T follicular helper cell (primary cell): ENCODE results near the gene NF2.
A peak's percentile ranks its signal among the peaks of the same experiment; 100 is the strongest.

Experiments used
- DNase-seq: peaks from one replicate; pipeline ENCODE4 v3.0.0-alpha.2; 2020; ENCODE audit warnings: low read depth

NF2 gene

DNA sequence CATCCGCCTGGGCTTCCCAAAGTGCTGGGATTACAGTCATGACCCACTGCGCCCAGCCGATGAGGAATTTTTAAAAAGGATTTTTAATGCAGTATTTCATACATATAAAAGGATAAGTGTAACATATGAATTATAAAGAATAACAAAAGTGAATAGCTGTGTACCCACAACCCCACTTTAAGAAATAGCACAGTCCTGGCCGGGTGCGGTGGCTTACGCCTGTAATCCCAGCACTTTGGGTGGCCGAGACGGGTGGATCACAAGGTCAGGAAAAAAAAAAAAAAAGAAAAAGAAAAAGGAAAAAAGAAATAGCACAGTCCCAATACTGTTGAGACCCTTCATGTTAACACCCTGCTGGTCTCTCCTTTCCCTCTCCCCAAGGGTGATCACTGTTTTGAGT is 62.1 kb downstream of the NF2 start:
- no peak for DNase-seq

DNA sequence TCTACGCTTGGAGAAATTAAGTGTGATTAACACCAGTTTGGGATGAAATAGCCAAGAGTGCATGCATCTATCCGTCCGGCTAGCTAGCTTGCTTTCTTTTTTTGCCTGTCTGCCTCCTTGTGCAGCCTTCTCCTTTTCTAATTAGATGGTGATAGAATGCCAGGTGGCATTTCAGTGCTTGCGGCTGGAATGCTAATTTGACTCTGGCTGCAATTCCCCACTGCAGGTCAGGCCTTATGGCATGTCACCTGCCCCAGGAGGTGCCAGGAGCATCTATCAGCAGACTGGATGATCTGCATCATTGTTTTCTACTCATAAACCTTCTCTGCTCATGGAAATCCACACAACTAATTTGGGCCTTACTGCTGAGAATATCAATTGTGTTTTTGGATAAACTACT is 65.2 kb downstream of the NF2 start:
- DNase-seq = no peak

- no peak for DNase-seq
Measured at GRCh38 chr22:29670626-29671025, 67.2 kb downstream of the NF2 start.

- no peak for DNase-seq
Measured at GRCh38 chr22:29673361-29674066, 70.1 kb downstream of the NF2 start.

- no peak for DNase-seq
Measured at GRCh38 chr22:29674121-29674520, 70.7 kb downstream of the NF2 start.

DNA sequence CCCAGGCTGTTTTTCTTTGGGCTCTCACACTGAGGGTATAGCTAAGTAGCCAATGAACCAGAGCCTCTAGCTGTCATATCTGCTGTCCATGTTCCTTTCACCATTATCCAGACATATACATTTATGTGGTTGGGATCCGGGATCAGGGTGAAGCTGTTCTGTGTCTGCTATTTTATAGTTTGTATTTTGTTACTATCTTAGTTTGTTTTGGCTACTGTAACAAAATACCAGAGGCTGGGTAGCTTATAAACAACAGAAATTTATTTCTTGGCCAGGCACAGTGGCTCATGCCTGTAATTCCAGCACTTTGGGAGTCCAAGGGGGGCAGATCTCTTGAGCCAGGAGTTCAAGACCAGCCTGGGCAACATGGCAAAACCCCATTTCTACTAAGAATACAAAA is 75.9 kb downstream of the NF2 start:
- DNase-seq = no peak

GRCh38 chr22:29683536-29683935 is 80.1 kb downstream of the NF2 start:
- no peak for DNase-seq

DNA sequence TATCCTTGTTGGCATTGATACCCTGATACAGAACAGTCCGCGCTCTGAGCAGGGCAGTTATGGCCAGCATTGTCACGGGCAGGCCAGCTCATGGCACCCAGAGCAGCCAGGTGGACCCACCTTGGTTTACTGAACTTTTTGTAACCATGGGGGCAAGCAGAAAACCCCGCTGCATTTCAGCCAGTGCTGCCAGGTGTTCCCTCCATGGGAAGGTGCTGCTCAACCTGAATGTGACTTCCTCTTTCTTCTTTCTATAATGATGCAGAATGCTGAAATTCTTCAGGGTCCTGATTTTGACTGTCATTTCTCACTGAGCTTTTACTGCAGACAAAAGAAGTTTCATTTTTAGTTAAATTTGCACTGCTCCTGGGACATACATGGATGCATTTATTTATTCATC is 80.8 kb downstream of the NF2 start:
- no peak for DNase-seq

GRCh38 chr22:29689206-29689879 is 85.9 kb downstream of the NF2 start:
- no peak for DNase-seq

GRCh38 chr22:29689880-29690213 is 86.4 kb downstream of the NF2 start:
- DNase-seq = peak; percentile 21

DNA sequence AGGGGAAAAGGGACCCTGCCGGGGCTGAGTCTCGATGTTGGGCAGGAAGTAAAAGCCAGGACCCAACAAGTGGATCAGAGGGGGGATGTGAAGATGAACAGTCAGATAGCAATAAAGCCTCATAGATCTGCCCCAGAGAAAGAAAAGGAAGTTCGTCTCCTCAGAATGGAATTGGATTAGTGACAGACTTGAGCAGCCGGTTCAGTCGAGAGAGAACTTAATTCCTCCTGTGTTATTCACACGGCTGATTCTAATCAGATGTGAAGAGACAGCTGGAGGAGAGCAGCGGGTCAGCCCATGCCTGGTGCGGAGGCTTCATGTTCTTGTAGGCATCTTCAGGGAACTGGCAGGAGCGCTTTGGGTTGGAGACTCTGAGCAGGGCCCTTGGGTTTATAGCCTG is 87.0 kb downstream of the NF2 start:
- DNase-seq = no peak

- DNase-seq = no peak
Measured at GRCh38 chr22:29691636-29692326, 88.3 kb downstream of the NF2 start.

DNA sequence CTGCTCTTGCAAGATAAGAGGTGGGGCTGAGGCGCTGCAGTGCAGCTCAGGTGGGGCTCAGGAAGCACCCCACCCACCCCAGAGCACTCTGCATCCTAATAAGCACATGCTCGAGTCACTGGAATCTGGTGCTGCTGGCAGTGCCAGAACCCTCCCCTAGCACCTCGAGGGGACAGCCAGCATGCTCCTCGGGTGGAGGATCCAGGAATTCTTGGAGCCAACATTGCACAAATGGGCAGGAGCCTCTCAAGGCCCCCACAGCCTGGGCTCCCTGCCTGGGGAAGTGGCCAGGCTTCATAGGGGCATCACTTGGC is 88.9 kb downstream of the NF2 start:
- DNase-seq = no peak

DNA sequence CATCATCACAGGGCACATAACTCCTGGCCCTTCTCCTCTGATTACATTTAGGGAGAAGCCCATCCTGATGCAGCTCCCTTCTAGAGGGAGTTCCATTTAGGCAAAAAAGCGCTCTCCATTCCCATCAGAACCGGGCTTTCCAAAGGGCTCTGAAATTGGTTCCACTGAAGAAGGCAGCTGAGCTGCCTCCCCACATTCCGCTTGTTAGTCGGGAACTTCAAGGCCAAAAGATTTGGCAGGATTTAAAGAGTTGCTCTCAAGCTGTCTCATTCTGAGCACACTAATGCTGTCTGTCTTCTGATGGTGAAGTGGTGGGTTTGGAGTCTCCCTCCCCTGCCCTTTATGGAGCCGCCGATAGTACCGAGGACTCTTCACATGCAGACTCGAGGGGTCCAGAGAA is 89.7 kb downstream of the NF2 start:
- no peak for DNase-seq

- DNase-seq = no peak
Measured at GRCh38 chr22:29693671-29694070, 90.2 kb downstream of the NF2 start.

- no peak for DNase-seq
Measured at GRCh38 chr22:29695129-29695926, 91.9 kb downstream of the NF2 start.

DNA sequence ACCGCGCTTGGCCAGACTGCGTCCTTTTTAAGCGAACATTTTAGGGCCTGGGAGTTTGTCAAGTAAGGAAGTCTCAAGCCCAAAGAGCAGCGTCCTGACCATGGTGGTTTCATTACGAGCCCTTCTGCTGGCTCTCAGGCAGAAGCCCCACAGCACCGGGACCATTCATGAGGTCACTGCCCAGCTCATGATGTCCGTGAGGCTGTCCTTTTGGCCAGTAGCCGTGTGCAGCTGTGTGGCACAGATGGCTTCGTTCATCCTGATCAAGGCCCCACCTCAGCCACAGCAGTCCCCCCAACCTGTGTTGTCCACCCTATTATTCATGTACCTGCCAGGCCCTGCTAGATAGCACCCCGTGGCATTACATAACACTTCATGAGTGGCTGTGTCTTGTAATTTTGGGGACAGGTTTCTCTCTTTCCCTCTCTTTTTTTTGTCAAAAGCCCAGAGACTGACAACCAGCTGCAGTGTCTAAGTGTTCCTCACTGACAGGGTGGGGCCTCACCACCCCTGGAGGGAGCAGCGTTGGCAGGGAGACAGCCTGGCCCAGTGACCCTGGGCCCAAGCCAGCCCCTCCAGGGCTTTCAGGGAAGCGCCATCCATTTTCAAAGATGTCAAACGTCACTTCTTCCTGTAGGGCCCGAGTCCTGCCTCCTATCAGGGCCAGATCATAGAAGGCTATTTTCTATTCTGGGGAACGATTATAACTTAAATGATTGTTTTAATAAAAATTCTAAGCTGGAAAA is 94.6 kb downstream of the NF2 start:
- no peak for DNase-seq

DNA sequence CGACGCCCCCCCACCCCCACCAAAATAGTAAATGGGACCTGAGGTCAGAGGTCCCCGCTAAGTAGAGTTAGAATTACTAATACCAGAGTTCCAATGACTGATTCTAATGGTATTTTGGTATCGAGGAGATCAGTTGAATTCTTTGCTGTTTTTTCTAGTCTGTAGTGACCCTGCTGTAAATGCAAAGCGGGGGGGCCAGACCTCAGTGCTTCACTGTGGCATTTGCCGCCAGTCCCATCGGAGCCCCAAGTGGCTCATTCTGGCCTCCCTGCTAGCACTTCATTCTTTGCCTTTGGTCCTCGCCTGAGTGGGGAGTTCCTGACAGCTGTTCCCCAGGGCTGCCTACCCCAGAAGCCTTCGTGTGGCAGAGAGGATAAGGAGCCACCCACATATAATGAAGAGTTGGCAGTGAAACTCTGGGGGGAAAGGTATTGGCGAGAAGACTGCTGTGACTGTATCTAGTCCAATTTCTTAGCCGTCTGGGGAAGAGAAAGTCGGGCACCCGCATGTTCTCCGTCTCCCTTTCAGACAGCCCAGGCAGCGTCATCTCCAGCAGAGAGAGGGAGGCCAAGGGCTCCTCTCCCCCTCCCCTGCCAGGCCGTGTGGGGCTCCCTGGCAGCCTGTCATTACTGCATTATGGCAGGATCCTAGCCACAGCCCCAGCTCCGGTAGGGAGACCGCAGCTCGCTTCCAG is 96.9 kb downstream of the NF2 start:
- DNase-seq = no peak

- no peak for DNase-seq
Measured at GRCh38 chr22:29700900-29701154, 97.4 kb downstream of the NF2 start.

DNA sequence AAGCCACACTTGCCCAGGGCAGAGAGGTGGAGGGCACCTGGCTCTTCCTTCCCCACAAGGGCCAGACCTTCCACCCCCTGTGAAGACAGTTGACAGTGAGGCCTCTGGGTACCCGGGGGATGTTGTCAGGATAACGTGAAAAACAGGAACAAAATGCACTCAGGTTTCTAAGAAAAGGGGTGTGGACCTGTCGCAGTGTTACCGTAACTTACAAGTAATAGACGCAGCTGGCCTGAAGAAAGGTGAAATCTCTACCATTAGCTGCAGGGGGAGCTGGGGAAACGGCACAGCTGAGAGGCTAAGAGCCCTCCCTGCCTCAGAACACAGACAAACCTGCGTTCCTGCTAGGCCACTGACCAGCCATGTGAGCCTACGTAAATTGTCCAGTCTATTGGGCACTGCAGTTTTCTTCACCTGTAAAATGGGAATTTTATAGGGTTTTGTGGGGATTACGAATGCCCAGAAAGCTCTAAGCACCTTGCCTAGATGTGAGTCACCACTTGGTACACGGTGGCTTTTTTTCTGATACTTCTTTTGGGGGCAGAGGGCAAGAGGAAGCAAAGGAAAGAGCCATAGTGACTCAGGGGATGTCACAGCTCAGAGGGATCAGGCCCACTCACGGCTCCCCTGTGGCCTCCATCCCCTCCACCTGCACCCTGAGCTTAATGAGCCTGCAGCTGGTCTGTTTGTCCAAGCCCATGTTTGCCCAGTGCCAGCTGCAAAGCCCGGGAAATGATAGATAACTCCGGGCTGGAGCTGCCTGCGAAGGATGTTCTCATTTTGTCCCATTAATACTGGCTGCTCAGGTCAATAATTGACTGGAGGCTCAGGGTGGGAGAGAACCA is 97.9 kb downstream of the NF2 start:
- DNase-seq = no peak
